ENCODE results near the gene AGO3.
"Not testable (repeated sequence)": the region's sequence is repeated elsewhere in the genome, so short reads cannot be mapped to it uniquely, and the experiment has no call there.

AGO3 gene

DNA sequence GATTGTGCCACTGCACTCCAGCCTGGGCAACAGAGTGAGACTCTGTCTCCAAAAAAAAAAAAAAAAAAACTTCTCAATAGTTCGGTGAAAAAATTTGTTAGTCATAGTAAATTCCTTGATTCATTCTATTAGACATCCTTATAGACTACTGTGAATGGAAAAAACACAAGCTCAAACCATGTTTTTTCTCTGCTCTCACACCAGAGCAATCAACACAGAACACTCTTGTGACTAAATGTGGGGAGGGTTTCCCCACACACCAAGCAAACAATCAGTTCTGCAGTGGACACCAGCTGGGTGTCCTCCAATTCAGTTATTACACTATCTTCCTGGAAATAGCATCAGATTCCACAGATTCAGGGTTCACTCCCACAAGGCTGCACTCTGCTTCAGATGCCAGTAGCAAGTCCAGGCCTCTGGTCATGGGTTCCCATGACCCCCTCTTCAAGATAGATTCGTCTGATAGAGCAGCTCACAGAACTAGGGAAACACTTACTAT, 83.9 kb downstream of the AGO3 start:
- no peak for DNase-seq

DNA sequence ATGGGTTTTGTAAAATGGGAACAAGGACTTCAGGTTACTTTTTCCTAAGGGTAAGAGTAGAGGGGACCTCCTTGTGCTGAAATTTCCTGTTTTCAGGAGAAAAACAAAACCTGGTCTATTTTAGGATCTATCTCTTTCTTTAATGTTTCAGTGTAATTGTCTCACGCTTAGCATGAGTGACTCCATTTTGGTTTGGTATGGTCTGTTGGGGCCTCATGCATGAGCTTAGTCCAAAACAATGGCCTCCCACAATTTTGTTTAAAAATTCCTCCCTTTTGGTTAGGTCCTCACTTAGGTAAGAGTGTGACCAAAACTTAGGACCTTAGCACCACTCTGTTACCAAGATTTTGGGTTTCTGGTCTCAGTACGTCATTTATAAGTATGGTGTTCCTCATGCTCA, 85.8 kb downstream of the AGO3 start:
- no peak for DNase-seq

GRCh38 chr1:36023098-36023769, 92.3 kb downstream of the AGO3 start:
- DNase-seq = no peak

DNA sequence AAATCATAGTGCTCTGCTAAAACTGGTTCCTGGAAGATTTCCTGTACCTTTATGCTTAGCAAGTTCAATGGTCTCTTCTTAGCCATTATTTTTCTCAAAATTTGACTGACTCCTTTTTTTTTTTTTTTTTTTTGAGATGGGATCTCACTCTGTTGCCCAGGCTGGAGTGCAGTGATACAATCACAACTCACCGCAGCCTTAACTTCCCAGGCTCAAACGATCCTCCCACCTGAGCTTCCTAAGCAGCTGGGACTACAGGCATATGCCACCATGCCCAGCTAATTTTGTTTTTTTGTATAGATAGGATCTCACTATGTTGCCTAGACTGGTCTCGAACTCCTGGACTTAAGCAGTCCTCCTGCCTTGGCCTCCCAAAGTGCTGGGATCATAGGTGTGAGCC, 93.1 kb downstream of the AGO3 start:
- DNase-seq = not testable (repeated sequence)

GRCh38 chr1:36024847-36025246, 93.9 kb downstream of the AGO3 start:
- no peak for DNase-seq

GRCh38 chr1:36027766-36028165, 96.9 kb downstream of the AGO3 start:
- no peak for DNase-seq

- no peak for DNase-seq
These were observed 100.5 kb downstream of the AGO3 start for GRCh38 chr1:36031441-36031840.

- DNase-seq = no peak
These were observed 103.8 kb downstream of the AGO3 start for GRCh38 chr1:36034692-36035091.

DNA sequence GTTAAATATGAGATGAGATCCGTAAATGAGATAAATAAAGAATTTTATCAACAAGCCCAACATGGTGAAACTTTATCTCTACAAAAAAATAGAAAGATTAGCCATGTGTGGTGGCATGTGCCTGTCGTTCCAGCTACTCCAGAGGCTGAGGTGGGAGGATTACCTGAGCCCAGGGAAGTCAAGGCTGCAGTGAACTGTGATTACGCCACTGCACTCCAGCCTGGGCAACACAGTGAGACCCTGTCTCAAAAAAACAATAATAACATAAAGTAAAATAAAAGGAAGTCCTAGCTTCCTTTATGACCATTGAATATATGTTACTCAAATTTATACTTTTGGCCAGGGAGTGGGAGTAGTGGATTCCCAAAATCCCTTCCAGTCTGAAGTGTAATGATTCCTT, 104.2 kb downstream of the AGO3 start:
- DNase-seq = no peak

DNA sequence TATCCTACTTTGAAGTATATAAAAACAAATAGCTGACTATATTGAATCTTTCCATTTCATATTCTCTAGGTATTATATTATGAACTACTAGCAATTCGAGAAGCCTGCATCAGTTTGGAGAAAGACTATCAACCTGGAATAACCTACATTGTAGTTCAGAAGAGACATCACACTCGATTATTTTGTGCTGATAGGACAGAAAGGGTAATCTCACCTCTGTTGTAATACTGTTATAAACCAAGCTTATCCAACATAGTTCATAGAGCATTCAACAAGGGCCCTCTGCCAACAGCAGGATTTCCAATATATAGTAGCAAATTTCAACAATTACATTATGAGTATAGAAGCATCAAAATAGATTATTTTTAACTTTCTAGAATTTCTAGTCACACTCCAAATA, 109.3 kb downstream of the AGO3 start:
- DNase-seq = no peak

DNA sequence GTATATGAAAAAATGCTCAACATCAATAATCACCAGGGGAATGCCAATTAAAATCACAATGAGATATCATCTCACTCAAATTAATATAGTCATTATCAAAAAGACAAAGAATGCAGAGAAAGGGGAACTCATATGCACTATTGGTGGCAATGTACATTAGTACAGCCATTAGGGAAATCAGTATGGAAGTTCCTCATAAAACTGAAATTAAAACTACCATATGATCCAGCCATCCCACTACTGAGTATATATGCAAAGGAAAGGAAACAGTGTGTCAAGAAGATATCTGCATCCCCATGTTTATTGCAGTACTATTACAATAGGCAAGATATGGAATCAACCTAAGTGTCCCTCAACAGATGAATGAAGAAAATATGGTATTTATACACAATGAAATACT, 120.9 kb downstream of the AGO3 start:
- no peak for DNase-seq

DNA sequence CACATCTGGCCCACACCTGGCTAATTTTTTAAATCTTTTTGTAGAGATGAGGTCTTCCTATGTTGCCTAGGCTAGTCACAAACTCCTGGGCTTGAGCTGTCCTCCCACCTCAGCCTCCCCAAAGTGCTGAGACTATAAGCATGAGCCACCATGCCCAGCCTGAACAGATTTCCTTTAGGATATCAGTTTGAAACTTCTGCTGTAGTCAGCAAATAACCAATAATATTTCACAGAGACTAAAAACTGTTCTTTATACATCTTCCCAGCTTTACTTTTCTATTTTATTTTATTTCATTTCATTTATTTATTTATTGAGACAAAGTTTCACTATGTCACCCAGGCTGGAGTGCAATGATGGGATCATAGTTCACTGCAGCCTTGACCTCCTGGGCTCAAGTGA, 123.1 kb downstream of the AGO3 start:
- DNase-seq = no peak

GRCh38 chr1:36055706-36056105, 124.8 kb downstream of the AGO3 start:
- no peak for DNase-seq

- DNase-seq = no peak
These were observed 131.4 kb downstream of the AGO3 start for GRCh38 chr1:36062315-36062714.

- DNase-seq = no peak
These were observed 137.0 kb downstream of the AGO3 start for GRCh38 chr1:36067871-36068270.

DNA sequence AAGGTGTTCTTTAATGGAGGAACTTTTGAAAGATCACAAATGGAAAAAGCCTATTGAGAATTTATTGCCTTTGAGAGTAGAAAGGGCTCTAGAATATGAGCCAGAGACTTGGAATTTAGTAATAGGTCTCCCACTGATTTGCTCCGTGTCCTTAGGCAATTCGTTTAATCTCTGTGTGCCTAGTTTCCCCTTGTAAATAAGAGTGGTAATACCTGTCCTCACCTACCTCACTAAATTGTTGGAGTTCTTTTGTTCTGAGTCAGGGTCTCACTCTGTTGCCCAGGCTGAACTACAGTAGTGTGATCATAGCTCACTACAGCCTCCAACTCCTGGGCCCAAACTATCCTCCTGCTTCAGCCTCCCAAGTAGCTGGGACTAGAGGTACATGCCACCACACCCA, 138.0 kb downstream of the AGO3 start:
- DNase-seq = no peak

GRCh38 chr1:36070349-36070748, 139.4 kb downstream of the AGO3 start:
- no peak for DNase-seq

GRCh38 chr1:36076979-36077573, 146.2 kb downstream of the AGO3 start:
- DNase-seq = no peak

DNA sequence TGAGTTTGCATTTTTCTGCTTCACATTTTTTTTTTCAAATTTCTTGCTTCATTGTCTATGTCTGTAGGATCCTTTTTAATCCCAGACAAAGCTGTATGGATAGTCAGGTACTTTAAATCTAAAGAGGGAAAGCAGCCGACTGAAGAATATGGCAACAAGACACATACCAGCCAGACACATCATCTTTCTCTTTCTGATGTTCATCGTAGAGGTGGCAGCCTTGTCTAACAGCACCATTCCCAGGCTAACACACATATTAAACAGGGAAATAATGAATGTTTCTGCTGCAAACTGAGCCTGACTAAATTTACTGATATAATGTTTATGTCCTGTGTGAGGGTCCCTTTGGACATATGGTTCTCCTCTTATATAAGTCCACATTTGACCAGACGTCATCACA, 149.3 kb downstream of the AGO3 start:
- no peak for DNase-seq

GRCh38 chr1:36080801-36081200, 149.9 kb downstream of the AGO3 start:
- DNase-seq = no peak

DNA sequence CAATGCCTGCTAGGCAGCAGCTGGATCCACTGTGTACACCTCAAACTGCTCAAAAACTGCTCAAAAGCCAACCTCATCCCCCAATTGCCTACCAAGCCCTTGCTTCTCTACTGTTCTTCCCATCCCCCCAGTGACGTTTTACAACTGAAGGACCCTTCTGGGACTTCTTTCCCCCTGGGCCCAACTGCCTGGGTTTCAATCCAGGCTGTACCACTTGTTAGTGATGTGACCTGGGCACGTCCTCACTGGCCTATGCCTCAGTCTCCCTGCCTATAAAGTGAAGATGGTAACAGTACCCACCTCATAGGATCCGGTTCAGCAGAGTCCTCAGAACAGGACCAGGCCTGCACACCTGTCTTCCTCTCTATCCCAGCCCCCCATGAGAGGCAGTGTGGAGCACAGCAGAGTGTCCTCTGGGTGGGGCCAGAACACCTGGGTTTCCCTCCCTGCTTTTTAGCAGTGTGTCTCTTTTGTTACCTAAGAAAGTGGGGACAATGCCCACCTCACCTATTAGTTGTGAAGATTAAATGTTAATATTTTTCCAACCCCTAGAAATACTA, 151.1 kb downstream of the AGO3 start:
- DNase-seq = no peak

DNA sequence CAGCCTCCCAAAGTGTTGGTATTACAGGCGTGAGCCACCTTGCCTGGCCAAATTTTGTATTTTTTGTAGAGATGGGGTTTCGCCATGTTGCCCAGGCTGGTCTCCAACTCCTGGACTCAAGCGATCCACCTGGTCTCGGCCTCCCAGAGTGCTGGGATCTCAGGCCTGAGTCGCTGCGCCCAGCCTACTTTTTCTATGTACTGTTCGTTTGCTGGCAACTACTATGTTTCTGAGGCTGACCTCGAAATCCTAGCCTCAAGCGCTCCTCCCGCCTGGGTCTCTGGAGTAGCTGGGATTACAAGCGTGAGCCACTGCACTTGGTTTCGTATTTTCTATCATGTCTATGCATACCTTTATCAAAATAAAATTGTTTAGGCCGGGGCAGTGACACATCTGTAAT, 152.3 kb downstream of the AGO3 start:
- DNase-seq = no peak

- no peak for DNase-seq
These were observed 153.0 kb downstream of the AGO3 start, which contains the start of gene TEKT2 for GRCh38 chr1:36083635-36084496. TSS of gene TEKT2 (plus strand) at chr1:36084094. CDS start at chr1:36084922, 828 bp downstream.
